ENCODE measurements around the gene NKAIN2.

Gene NKAIN2

GRCh38 chr6:123803504-123804013 lies at the start of gene NKAIN2:
Gene NKAIN2, plus strand, starts transcription at chr6:123803865.
- no peak for DNase-seq

GRCh38 chr6:123759472-123759871 lies 44.2 kb upstream of the NKAIN2 start:
- DNase-seq, result no peak

GRCh38 chr6:123763904-123764303 lies 39.8 kb upstream of the NKAIN2 start:
- no peak for DNase-seq

GRCh38 chr6:123764722-123765121 lies 38.9 kb upstream of the NKAIN2 start:
- DNase-seq, result no peak

- DNase-seq, result no peak
Observed at GRCh38 chr6:123768921-123769320, 34.7 kb upstream of the NKAIN2 start.

GRCh38 chr6:123769431-123769830 lies 34.2 kb upstream of the NKAIN2 start:
- DNase-seq, result no peak

- no peak for DNase-seq
Observed at GRCh38 chr6:123770247-123770949, 33.3 kb upstream of the NKAIN2 start.

- DNase-seq, result no peak
Observed at GRCh38 chr6:123771126-123771525, 32.5 kb upstream of the NKAIN2 start.

GRCh38 chr6:123777563-123777962 lies 26.1 kb upstream of the NKAIN2 start:
- DNase-seq, result no peak

- no peak for DNase-seq
Observed at GRCh38 chr6:123780021-123780420, 23.6 kb upstream of the NKAIN2 start.

- DNase-seq, result no peak
Observed at GRCh38 chr6:123784330-123784729, 19.3 kb upstream of the NKAIN2 start.

- no peak for DNase-seq
Observed at GRCh38 chr6:123785039-123785438, 18.6 kb upstream of the NKAIN2 start.

- no peak for DNase-seq
Observed at GRCh38 chr6:123788319-123788718, 15.3 kb upstream of the NKAIN2 start.

- no peak for DNase-seq
Observed at GRCh38 chr6:123794190-123794589, 9.5 kb upstream of the NKAIN2 start.

GRCh38 chr6:123794799-123795198 lies 8.9 kb upstream of the NKAIN2 start:
- no peak for DNase-seq

GRCh38 chr6:123801067-123801466 lies 2.6 kb upstream of the NKAIN2 start:
- DNase-seq, result no peak

- no peak for DNase-seq
Observed at GRCh38 chr6:123802351-123802696, 1.3 kb upstream of the NKAIN2 start.

GRCh38 chr6:123802697-123803503 lies 765 bp upstream of the NKAIN2 start:
- DNase-seq, result peak in 2 of 4 experiments; percentile 10 to 11

GRCh38 chr6:123804014-123804786 lies 535 bp downstream of the NKAIN2 start:
- DNase-seq, result peak in 1 of 4 experiments; percentile 2

GRCh38 chr6:123804787-123805540 lies 1.3 kb downstream of the NKAIN2 start:
- DNase-seq, result no peak

GRCh38 chr6:123805921-123806320 lies 2.3 kb downstream of the NKAIN2 start:
- no peak for DNase-seq

- no peak for DNase-seq
Observed at GRCh38 chr6:123806561-123806960, 2.9 kb downstream of the NKAIN2 start.

- DNase-seq, result no peak
Observed at GRCh38 chr6:123808556-123808955, 4.9 kb downstream of the NKAIN2 start.
